ENCODE results near the gene ERC1.
"Not testable (repeated sequence)": the region's sequence is repeated elsewhere in the genome, so short reads cannot be mapped to it uniquely, and the experiment has no call there.

ERC1 gene

DNA sequence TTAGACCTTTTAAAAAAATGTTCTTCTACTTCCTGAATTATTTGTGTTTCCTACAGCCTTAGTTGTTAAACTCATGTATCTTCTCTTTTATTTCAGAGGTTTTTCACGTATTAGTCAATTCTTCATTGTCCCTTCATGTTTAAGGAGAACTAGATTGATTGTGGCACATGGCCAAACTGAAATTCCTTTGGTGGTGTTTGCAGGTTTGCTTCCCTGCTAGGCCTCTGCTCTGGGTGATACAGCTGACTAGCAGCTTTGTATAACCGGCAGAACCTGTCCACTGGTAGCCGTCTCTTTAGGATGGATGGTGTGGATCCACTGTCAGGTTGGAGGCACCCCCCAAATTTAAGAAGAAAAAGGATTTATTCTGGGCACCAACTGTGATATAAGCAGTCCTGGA is 341.3 kb downstream of the ERC1 start:
- Histone ChIP-seq H3K9me3 (ENCODE audit: control insufficient read depth in 2 of 2, low read length in 2 of 2) (no peaks in the 10 kb centered on the region), H3K27ac (ENCODE audit: low read depth in 2 of 2, low read length in 2 of 2) (no peak overlapping the region), H3K27me3 (ENCODE audit: control insufficient read depth in 2 of 2, insufficient read depth in 2 of 2, low read length in 2 of 2) (no peaks in the 10 kb centered on the region), H3K9ac (ENCODE audit: low read depth in 1 of 2, low read length in 2 of 2) (no peak overlapping the region), H3K36me3 (ENCODE audit: control insufficient read depth in 2 of 2, insufficient read depth in 2 of 2, low read length in 2 of 2) (no peaks in the 10 kb centered on the region), H3K4me3 (ENCODE audit: low read length in 2 of 2) (no peak overlapping the region), H3K4me1 (ENCODE audit: control insufficient read depth in 2 of 2, insufficient read depth in 2 of 2, low read length in 2 of 2) (peaks cover 0 to 7% of the 10 kb centered on the region in 2 donors)

DNA sequence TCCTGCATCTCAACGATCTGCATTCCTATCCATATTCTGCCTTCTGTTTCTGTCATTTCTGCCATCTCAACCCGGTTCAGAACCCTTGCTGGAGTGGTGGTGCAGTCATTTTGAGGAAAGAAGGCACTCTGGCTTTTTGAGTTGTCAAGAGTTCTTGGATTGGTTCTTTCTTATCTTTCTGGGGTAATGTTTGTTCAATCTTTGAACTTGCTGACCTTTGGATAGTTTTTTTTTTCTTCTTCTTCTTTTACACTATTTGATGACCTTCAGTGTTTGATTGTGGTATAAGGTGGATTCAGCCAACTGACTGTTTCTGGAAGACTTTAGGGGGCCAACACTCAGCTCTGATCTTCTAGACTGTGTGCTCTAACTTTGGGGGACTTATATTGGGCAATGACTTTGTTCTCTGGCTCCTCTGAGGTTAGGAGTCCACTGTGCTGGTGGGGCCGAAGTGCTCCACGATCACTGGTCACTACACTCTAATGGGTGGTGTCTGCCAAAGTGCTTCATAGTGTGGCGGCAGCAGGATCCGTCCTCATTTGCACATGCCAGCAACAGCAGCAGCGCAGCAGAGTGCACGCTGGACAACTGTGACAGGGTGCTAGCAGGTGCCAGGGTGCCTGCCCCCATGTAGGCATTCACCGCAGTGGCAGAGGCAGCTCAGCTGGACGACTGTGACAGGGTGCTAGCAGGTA is 347.6 kb downstream of the ERC1 start:
- Histone ChIP-seq H3K4me1 (ENCODE audit: control insufficient read depth in 2 of 2, insufficient read depth in 2 of 2, low read length in 2 of 2) (peaks cover 0 to 4% of the 10 kb centered on the region in 2 donors), H3K27ac (ENCODE audit: low read depth in 2 of 2, low read length in 2 of 2) (no peak overlapping the region), H3K27me3 (ENCODE audit: control insufficient read depth in 2 of 2, insufficient read depth in 2 of 2, low read length in 2 of 2) (no peaks in the 10 kb centered on the region)

DNA sequence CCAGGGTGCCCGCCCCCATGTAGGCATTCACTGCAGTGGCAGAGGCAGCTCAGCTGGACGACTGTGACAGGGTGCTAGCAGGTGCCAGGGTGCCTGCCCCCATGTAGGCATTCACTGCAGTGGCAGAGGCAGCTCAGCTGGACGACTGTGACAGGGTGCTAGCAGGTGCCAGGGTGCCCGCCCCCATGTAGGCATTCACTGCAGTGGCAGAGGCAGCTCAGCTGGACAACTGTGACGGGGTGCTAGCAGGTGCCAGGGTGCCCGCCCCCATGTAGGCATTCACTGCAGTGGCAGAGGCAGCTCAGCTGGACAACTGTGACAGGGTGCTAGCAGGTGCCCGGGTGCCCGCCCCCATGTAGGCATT is 348.1 kb downstream of the ERC1 start:
- H3K4me3 ChIP-seq (ENCODE audit: low read length in 2 of 2); H3K36me3 ChIP-seq (ENCODE audit: control insufficient read depth in 2 of 2, insufficient read depth in 2 of 2, low read length in 2 of 2); H3K9me3 ChIP-seq (ENCODE audit: control insufficient read depth in 2 of 2, low read length in 2 of 2); H3K27ac ChIP-seq (ENCODE audit: low read depth in 2 of 2, low read length in 2 of 2); H3K9ac ChIP-seq (ENCODE audit: low read depth in 1 of 2, low read length in 2 of 2); H3K4me1 ChIP-seq (ENCODE audit: control insufficient read depth in 2 of 2, insufficient read depth in 2 of 2, low read length in 2 of 2); H3K27me3 ChIP-seq (ENCODE audit: control insufficient read depth in 2 of 2, insufficient read depth in 2 of 2, low read length in 2 of 2): not testable (repeated sequence)

More for the DNA sequence above, 347.6 kb downstream of the ERC1 start:
- no peaks in the 10 kb centered on the region for H3K9me3 ChIP-seq (ENCODE audit: control insufficient read depth in 2 of 2, low read length in 2 of 2)
- H3K4me3 ChIP-seq (ENCODE audit: low read length in 2 of 2): no peak overlapping the region
- H3K36me3 ChIP-seq (ENCODE audit: control insufficient read depth in 2 of 2, insufficient read depth in 2 of 2, low read length in 2 of 2): no peaks in the 10 kb centered on the region
- H3K9ac ChIP-seq (ENCODE audit: low read depth in 1 of 2, low read length in 2 of 2): no peak overlapping the region

GRCh38 chr12:1339618-1340319 is 348.7 kb downstream of the ERC1 start:
- Histone ChIP-seq H3K4me3 (ENCODE audit: low read length in 2 of 2) (no peak overlapping the region), H3K27ac (ENCODE audit: low read depth in 2 of 2, low read length in 2 of 2) (no peak overlapping the region), H3K9me3 (ENCODE audit: control insufficient read depth in 2 of 2, low read length in 2 of 2) (no peaks in the 10 kb centered on the region), H3K4me1 (ENCODE audit: control insufficient read depth in 2 of 2, insufficient read depth in 2 of 2, low read length in 2 of 2) (peaks cover 0 to 4% of the 10 kb centered on the region in 2 donors), H3K36me3 (ENCODE audit: control insufficient read depth in 2 of 2, insufficient read depth in 2 of 2, low read length in 2 of 2) (no peaks in the 10 kb centered on the region), H3K9ac (ENCODE audit: low read depth in 1 of 2, low read length in 2 of 2) (no peak overlapping the region), H3K27me3 (ENCODE audit: control insufficient read depth in 2 of 2, insufficient read depth in 2 of 2, low read length in 2 of 2) (no peaks in the 10 kb centered on the region)

DNA sequence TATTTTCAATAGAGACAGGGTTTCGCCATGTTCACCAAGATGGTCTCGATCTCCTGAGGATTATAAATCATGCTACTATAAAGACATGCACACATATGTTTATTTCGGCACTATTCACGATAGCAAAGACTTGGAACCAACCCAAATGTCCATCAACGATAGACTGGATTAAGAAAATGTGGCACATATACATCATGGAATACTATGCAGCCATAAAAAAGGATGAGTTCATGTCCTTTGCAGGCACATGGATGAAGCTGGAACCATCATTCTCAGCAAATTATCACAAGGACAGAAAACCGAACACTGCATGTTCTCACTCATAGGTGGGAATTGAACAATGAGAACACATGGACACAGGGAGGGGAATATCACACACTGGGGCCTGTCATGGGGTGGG is 350.2 kb downstream of the ERC1 start:
- not testable (repeated sequence) for H3K36me3 ChIP-seq (ENCODE audit: control insufficient read depth in 2 of 2, insufficient read depth in 2 of 2, low read length in 2 of 2); H3K9ac ChIP-seq (ENCODE audit: low read depth in 1 of 2, low read length in 2 of 2); H3K9me3 ChIP-seq (ENCODE audit: control insufficient read depth in 2 of 2, low read length in 2 of 2); H3K27me3 ChIP-seq (ENCODE audit: control insufficient read depth in 2 of 2, insufficient read depth in 2 of 2, low read length in 2 of 2); H3K4me3 ChIP-seq (ENCODE audit: low read length in 2 of 2); H3K4me1 ChIP-seq (ENCODE audit: control insufficient read depth in 2 of 2, insufficient read depth in 2 of 2, low read length in 2 of 2); H3K27ac ChIP-seq (ENCODE audit: low read depth in 2 of 2, low read length in 2 of 2)

- Histone ChIP-seq H3K36me3 (ENCODE audit: control insufficient read depth in 2 of 2, insufficient read depth in 2 of 2, low read length in 2 of 2) (no peaks in the 10 kb centered on the region), H3K9me3 (ENCODE audit: control insufficient read depth in 2 of 2, low read length in 2 of 2) (no peaks in the 10 kb centered on the region), H3K9ac (ENCODE audit: low read depth in 1 of 2, low read length in 2 of 2) (no peak overlapping the region), H3K27ac (ENCODE audit: low read depth in 2 of 2, low read length in 2 of 2) (no peak overlapping the region), H3K27me3 (ENCODE audit: control insufficient read depth in 2 of 2, insufficient read depth in 2 of 2, low read length in 2 of 2) (no peaks in the 10 kb centered on the region), H3K4me1 (ENCODE audit: control insufficient read depth in 2 of 2, insufficient read depth in 2 of 2, low read length in 2 of 2) (peaks cover 0 to 4% of the 10 kb centered on the region in 2 donors), H3K4me3 (ENCODE audit: low read length in 2 of 2) (no peak overlapping the region)
These were observed 352.4 kb downstream of the ERC1 start for GRCh38 chr12:1343422-1343821.

- peaks cover 0 to 4% of the 10 kb centered on the region in 2 donors for H3K4me1 ChIP-seq (ENCODE audit: control insufficient read depth in 2 of 2, insufficient read depth in 2 of 2, low read length in 2 of 2)
- H3K9ac ChIP-seq (ENCODE audit: low read depth in 1 of 2, low read length in 2 of 2): no peak overlapping the region
- no peak overlapping the region for H3K4me3 ChIP-seq (ENCODE audit: low read length in 2 of 2)
- no peaks in the 10 kb centered on the region for H3K36me3 ChIP-seq (ENCODE audit: control insufficient read depth in 2 of 2, insufficient read depth in 2 of 2, low read length in 2 of 2)
- no peak overlapping the region for H3K27ac ChIP-seq (ENCODE audit: low read depth in 2 of 2, low read length in 2 of 2)
- no peaks in the 10 kb centered on the region for H3K27me3 ChIP-seq (ENCODE audit: control insufficient read depth in 2 of 2, insufficient read depth in 2 of 2, low read length in 2 of 2)
- H3K9me3 ChIP-seq (ENCODE audit: control insufficient read depth in 2 of 2, low read length in 2 of 2): no peaks in the 10 kb centered on the region
These were observed 353.2 kb downstream of the ERC1 start for GRCh38 chr12:1344245-1344644.

- no peaks in the 10 kb centered on the region for H3K9me3 ChIP-seq (ENCODE audit: control insufficient read depth in 2 of 2, low read length in 2 of 2)
- no peak overlapping the region for H3K27ac ChIP-seq (ENCODE audit: low read depth in 2 of 2, low read length in 2 of 2)
- no peaks in the 10 kb centered on the region for H3K36me3 ChIP-seq (ENCODE audit: control insufficient read depth in 2 of 2, insufficient read depth in 2 of 2, low read length in 2 of 2)
- H3K4me3 ChIP-seq (ENCODE audit: low read length in 2 of 2): no peak overlapping the region
- H3K9ac ChIP-seq (ENCODE audit: low read depth in 1 of 2, low read length in 2 of 2): no peak overlapping the region
- H3K4me1 ChIP-seq (ENCODE audit: control insufficient read depth in 2 of 2, insufficient read depth in 2 of 2, low read length in 2 of 2): peaks cover 11 to 20% of the 10 kb centered on the region in 2 donors
- no peaks in the 10 kb centered on the region for H3K27me3 ChIP-seq (ENCODE audit: control insufficient read depth in 2 of 2, insufficient read depth in 2 of 2, low read length in 2 of 2)
These were observed 355.1 kb downstream of the ERC1 start for GRCh38 chr12:1346126-1346525.

DNA sequence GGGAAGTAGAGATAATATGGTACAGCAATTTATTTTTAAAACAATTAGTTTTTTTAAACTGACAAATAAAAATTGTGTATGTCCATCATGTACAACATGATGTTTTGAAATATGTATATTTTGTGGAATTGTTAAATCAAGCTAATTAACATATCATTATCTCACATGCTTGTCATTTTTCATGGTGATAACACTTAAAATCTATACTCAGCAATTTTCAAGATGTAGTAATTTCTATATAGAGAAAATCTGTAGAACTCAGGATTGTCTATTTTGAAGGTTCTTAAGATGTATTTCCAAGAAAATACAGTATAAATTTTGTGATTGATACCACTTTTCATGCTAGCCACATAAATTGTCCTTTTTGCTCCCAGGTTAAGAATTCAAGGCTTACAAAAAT is 356.3 kb downstream of the ERC1 start:
- Histone ChIP-seq H3K27me3 (ENCODE audit: control insufficient read depth in 2 of 2, insufficient read depth in 2 of 2, low read length in 2 of 2) (no peaks in the 10 kb centered on the region), H3K27ac (ENCODE audit: low read depth in 2 of 2, low read length in 2 of 2) (no peak overlapping the region), H3K9ac (ENCODE audit: low read depth in 1 of 2, low read length in 2 of 2) (no peak overlapping the region), H3K4me3 (ENCODE audit: low read length in 2 of 2) (no peak overlapping the region), H3K36me3 (ENCODE audit: control insufficient read depth in 2 of 2, insufficient read depth in 2 of 2, low read length in 2 of 2) (no peaks in the 10 kb centered on the region), H3K4me1 (ENCODE audit: control insufficient read depth in 2 of 2, insufficient read depth in 2 of 2, low read length in 2 of 2) (peaks cover 11 to 22% of the 10 kb centered on the region in 2 donors), H3K9me3 (ENCODE audit: control insufficient read depth in 2 of 2, low read length in 2 of 2) (no peaks in the 10 kb centered on the region)

DNA sequence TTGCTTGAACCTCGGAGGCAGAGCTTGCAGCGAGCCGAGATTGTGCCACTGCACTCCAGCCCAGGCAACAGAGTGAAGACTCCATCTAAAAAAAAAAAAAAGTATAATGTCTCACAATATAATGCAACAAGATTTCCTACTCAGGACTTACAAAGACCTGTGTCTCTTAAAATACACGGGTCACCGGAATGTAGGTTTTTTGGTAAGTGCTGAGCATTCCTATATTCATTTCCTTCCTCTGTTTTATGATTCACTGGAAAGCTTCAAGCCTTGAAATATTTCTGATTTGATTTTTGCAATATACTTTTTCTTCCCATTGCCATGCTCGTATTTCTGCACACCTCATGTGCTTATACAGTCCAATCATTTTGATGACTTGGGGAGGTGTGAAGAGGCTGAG is 357.6 kb downstream of the ERC1 start:
- Histone ChIP-seq H3K9ac (ENCODE audit: low read depth in 1 of 2, low read length in 2 of 2) (no peak overlapping the region), H3K36me3 (ENCODE audit: control insufficient read depth in 2 of 2, insufficient read depth in 2 of 2, low read length in 2 of 2) (no peaks in the 10 kb centered on the region), H3K4me1 (ENCODE audit: control insufficient read depth in 2 of 2, insufficient read depth in 2 of 2, low read length in 2 of 2) (peaks cover 11 to 22% of the 10 kb centered on the region in 2 donors), H3K4me3 (ENCODE audit: low read length in 2 of 2) (no peak overlapping the region), H3K27ac (ENCODE audit: low read depth in 2 of 2, low read length in 2 of 2) (peak overlapping the region; percentile 70 to 78), H3K27me3 (ENCODE audit: control insufficient read depth in 2 of 2, insufficient read depth in 2 of 2, low read length in 2 of 2) (no peaks in the 10 kb centered on the region), H3K9me3 (ENCODE audit: control insufficient read depth in 2 of 2, low read length in 2 of 2) (no peaks in the 10 kb centered on the region)
